22Rv1 (cell line): Measurements from ENCODE around the gene TRPV4.

ENCODE experiments used
- CTCF ChIP-seq: fragments of 450-650 bp; IDR thresholded peaks from 2 replicates; pipeline ENCODE4 v1.5.1; 2017; ENCODE audit warnings: mild to moderate bottlenecking
- ZFX ChIP-seq: fragments of 450-650 bp; IDR thresholded peaks from 2 replicates; pipeline ENCODE4 v1.6.1; 2017; ENCODE audit warnings: antibody characterized with exemption, borderline replicate concordance

- TF ChIP-seq CTCF (no peak), ZFX (no peak)
These were observed 3.7 kb upstream of the TRPV4 start for GRCh38 chr12:109836916-109837315.
